ENCODE measurements around the gene PPP2R5C.

PPP2R5C gene

DNA sequence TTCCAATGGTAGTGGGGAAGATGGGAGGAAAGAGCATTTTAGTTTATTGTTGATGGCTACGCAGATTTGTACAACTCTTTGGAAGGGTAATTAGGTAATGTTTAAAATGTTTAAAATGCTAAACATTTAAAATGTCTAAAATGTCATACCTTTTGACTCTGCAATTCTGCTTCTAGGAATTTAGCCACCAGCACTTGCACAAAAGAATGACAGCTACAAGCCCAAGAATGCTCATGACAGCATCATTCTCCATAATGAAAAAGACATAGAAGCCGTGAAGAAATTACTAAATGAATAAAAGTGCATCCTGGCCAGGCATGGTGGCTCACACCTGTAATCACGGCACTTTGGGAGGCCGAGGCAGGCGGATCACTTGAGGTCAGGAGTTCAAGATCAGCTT lies 182.9 kb downstream of the PPP2R5C start:
- TF ChIP-seq PATZ1 (CRISPR knock-in tag; IDR thresholded peaks at IDR 0.05; ENCODE audit: borderline replicate concordance) (no peak), SNAI2 (CRISPR knock-in tag; IDR thresholded peaks at IDR 0.05) (no peak), TOX (CRISPR knock-in tag; IDR thresholded peaks at IDR 0.05; ENCODE audit: borderline replicate concordance) (no peak), BACH2 (CRISPR knock-in tag; IDR thresholded peaks at IDR 0.05; ENCODE audit: borderline replicate concordance) (no peak), CREB5 (CRISPR knock-in tag; IDR thresholded peaks at IDR 0.05; ENCODE audit: low read depth) (no peak)
- ATAC-seq: no peak

DNA sequence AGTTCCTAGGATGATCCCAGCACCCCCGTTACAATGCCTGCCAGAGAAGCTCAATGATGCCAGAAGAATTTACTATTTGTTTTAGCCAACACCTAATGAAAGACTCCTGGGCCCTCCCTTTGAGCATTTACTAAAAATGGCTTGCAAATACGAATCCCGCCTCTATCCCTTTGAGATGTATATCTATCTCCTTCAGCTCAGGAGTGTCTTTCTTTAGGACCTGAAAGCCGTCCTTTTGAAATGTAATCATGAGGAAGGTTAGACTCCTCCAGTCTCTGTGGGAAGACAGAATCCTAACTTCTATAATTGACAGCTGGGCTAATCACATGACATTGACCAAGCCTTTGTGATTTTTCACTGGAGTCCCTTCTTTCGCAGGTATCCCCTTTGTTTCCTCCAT lies 183.7 kb downstream of the PPP2R5C start:
- ATAC-seq: no peak
- TF ChIP-seq ZC3H10 (CRISPR knock-in tag; IDR thresholded peaks at IDR 0.05) (no peak), ZNF8 (CRISPR knock-in tag; IDR thresholded peaks at IDR 0.05) (no peak), CREB5 (CRISPR knock-in tag; IDR thresholded peaks at IDR 0.05; ENCODE audit: low read depth) (no peak), POU6F1 (CRISPR knock-in tag; IDR thresholded peaks at IDR 0.05; ENCODE audit: borderline replicate concordance, low read depth) (no peak), BACH2 (CRISPR knock-in tag; IDR thresholded peaks at IDR 0.05; ENCODE audit: borderline replicate concordance) (no peak), PPARA (CRISPR knock-in tag; IDR thresholded peaks at IDR 0.05; ENCODE audit: borderline replicate concordance) (no peak), CSDC2 (CRISPR knock-in tag; IDR thresholded peaks at IDR 0.05) (no peak), ISL1 (CRISPR knock-in tag; IDR thresholded peaks at IDR 0.05) (no peak), ARNTL (CRISPR knock-in tag; IDR thresholded peaks at IDR 0.05; ENCODE audit: borderline replicate concordance, low read depth) (no peak), ZFP30 (CRISPR knock-in tag; IDR thresholded peaks at IDR 0.05) (no peak), ZFP3 (CRISPR knock-in tag; IDR thresholded peaks at IDR 0.05) (no peak), SNAI2 (CRISPR knock-in tag; IDR thresholded peaks at IDR 0.05) (no peak), TOX (CRISPR knock-in tag; IDR thresholded peaks at IDR 0.05; ENCODE audit: borderline replicate concordance) (no peak), ZNF70 (CRISPR knock-in tag; IDR thresholded peaks at IDR 0.05) (no peak), ESRRG (CRISPR knock-in tag; IDR thresholded peaks at IDR 0.05) (no peak), CSRNP3 (CRISPR knock-in tag; IDR thresholded peaks at IDR 0.05) (no peak), OSR1 (CRISPR knock-in tag; IDR thresholded peaks at IDR 0.05) (no peak), GLIS3 (CRISPR knock-in tag; IDR thresholded peaks at IDR 0.05) (no peak)
- TF ChIP-seq, protein P1, sequence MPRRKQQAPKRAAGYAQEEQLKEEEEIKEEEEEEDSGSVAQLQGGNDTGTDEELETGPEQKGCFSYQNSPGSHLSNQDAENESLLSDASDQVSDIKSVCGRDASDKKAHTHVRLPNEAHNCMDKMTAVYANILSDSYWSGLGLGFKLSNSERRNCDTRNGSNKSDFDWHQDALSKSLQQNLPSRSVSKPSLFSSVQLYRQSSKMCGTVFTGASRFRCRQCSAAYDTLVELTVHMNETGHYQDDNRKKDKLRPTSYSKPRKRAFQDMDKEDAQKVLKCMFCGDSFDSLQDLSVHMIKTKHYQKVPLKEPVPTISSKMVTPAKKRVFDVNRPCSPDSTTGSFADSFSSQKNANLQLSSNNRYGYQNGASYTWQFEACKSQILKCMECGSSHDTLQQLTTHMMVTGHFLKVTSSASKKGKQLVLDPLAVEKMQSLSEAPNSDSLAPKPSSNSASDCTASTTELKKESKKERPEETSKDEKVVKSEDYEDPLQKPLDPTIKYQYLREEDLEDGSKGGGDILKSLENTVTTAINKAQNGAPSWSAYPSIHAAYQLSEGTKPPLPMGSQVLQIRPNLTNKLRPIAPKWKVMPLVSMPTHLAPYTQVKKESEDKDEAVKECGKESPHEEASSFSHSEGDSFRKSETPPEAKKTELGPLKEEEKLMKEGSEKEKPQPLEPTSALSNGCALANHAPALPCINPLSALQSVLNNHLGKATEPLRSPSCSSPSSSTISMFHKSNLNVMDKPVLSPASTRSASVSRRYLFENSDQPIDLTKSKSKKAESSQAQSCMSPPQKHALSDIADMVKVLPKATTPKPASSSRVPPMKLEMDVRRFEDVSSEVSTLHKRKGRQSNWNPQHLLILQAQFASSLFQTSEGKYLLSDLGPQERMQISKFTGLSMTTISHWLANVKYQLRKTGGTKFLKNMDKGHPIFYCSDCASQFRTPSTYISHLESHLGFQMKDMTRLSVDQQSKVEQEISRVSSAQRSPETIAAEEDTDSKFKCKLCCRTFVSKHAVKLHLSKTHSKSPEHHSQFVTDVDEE (CRISPR knock-in tag; IDR thresholded peaks at IDR 0.05): no peak

GRCh38 chr14:101947577-101947903 lies 186.0 kb downstream of the PPP2R5C start:
- 0 out of 2 replicates have a peak, but pooled peaks have one; percentile 12 for TF ChIP-seq CSRNP3 (CRISPR knock-in tag; IDR thresholded peaks at IDR 0.05)
- TF ChIP-seq ZC3H10 (CRISPR knock-in tag; IDR thresholded peaks at IDR 0.05): no peak
- peak; percentile 7; the same call in 2 of the 3 replicates for ATAC-seq

All from SK-N-SH treated with all-trans-retinoic acid at 6 μM for 48 hours (cell line).